Neural cell (in vitro differentiated cells): ENCODE data around the gene PLXDC2. TPM values are rescaled to one million over a fixed set of nuclear protein-coding genes. Genes with fewer than 3 reads are reported as not detected.
"Not testable (repeated sequence)": the region's sequence is repeated elsewhere in the genome, so short reads cannot be mapped to it uniquely, and the experiment has no call there.

ENCODE experiments used
- H2AFZ ChIP-seq: fragments of 200-600, 300-800 bp; sonication (generic), shearing (Covaris generic); 2 replicates; pipeline ENCODE4 v1.6.0; 2014; ENCODE audit warnings: low read depth, mild to moderate bottlenecking, antibody characterized with exemption, low read length, moderate library complexity
- H3F3A ChIP-seq: fragments of 200-600 bp; shearing (Covaris generic); 2 replicates; pipeline ENCODE4 v1.6.1; 2016; ENCODE audit warnings: mild to moderate bottlenecking, moderate library complexity, mixed read lengths, antibody characterized with exemption, low read length; ENCODE audit not compliant: insufficient read depth, poor library complexity, severe bottlenecking
- H3K27ac ChIP-seq: fragments of 200-600, 300-800 bp; sonication (generic), shearing (Covaris generic); 2 replicates; pipeline ENCODE4 v1.5.1; 2014; ENCODE audit warnings: mild to moderate bottlenecking, low read length, moderate library complexity
- H3K27me3 ChIP-seq: fragments of 300-800, 200-600 bp; sonication (generic), shearing (Covaris generic); 2 replicates; pipeline ENCODE4 v1.6.0; 2014; ENCODE audit warnings: mild to moderate bottlenecking, low read depth, low read length, moderate library complexity; ENCODE audit not compliant: insufficient read depth
- H3K36me3 ChIP-seq: fragments of 300-800, 200-600 bp; sonication (generic), shearing (Covaris generic); 2 replicates; pipeline ENCODE4 v1.5.1; 2014; ENCODE audit warnings: mild to moderate bottlenecking, antibody characterized with exemption, low read length, moderate library complexity; ENCODE audit not compliant: insufficient read depth
- H3K4me2 ChIP-seq: fragments of 300-800, 200-600 bp; sonication (generic), shearing (Covaris generic); 2 replicates; pipeline ENCODE4 v1.6.0; 2014; ENCODE audit warnings: mild to moderate bottlenecking, low read length
- H3K4me3 ChIP-seq: fragments of 300-800, 200-600 bp; sonication (generic), shearing (Covaris generic); 2 replicates; pipeline ENCODE4 v1.5.1; 2014; ENCODE audit warnings: mild to moderate bottlenecking, low read length, moderate library complexity
- H3K79me2 ChIP-seq: fragments of 200-600 bp; shearing (Covaris generic); replicated peaks from 2 replicates; pipeline ENCODE4 v1.6.0; 2014; ENCODE audit warnings: mild to moderate bottlenecking, low read length, moderate library complexity; ENCODE audit not compliant: insufficient read depth
- H3K9ac ChIP-seq: fragments of 300-800, 200-600 bp; sonication (generic), shearing (Covaris generic); 2 replicates; pipeline ENCODE4 v1.6.1; 2016; ENCODE audit warnings: mild to moderate bottlenecking, low read length, mixed read lengths
- H3K9me2 ChIP-seq: fragments of 200-600 bp; shearing (Covaris generic); 2 replicates; pipeline ENCODE4 v1.6.1; 2016; ENCODE audit warnings: mild to moderate bottlenecking, low read length, mixed read lengths; ENCODE audit not compliant: insufficient read depth
- H3K9me3 ChIP-seq: fragments of 200-600, 300-800 bp; sonication (generic), shearing (Covaris generic); 2 replicates; pipeline ENCODE4 v1.6.1; 2016; ENCODE audit warnings: mild to moderate bottlenecking, mixed run types, low read length, moderate library complexity, mixed read lengths
- H4K20me1 ChIP-seq: fragments of 200-600 bp; shearing (Covaris generic); 2 replicates; pipeline ENCODE4 v1.6.1; 2016; ENCODE audit warnings: mild to moderate bottlenecking, mixed run types; ENCODE audit not compliant: insufficient read depth
- EP300 ChIP-seq: fragments of 450-650 bp; conservative IDR thresholded peaks from 2 replicates; pipeline ENCODE4 v1.6.1; 2014; ENCODE audit warnings: antibody characterized with exemption, mild to moderate bottlenecking, moderate library complexity; ENCODE audit not compliant: poor library complexity, severe bottlenecking
- EZH2 ChIP-seq: fragments of 200-600, 300-800 bp; shearing (Covaris generic), sonication (generic); IDR thresholded peaks from 2 replicates; pipeline ENCODE4 v1.6.1; 2014; ENCODE audit warnings: antibody characterized with exemption, low read length, borderline replicate concordance, mild to moderate bottlenecking; ENCODE audit not compliant: insufficient read depth, poor library complexity, severe bottlenecking
- MXI1 ChIP-seq: fragments of 450-650 bp; conservative IDR thresholded peaks from 2 replicates; pipeline ENCODE4 v1.6.1; 2014; ENCODE audit warnings: antibody characterized with exemption, mild to moderate bottlenecking; ENCODE audit not compliant: poor library complexity, severe bottlenecking
- POLR2AphosphoS5 ChIP-seq: IDR thresholded peaks from 2 replicates; pipeline ENCODE4 v1.6.1; 2012
- RAD21 ChIP-seq: fragments of 450-650 bp; conservative IDR thresholded peaks from 2 replicates; pipeline ENCODE4 v1.6.1; 2014; ENCODE audit warnings: antibody characterized with exemption, mild to moderate bottlenecking, moderate library complexity
- SMC3 ChIP-seq: fragments of 450-650 bp; conservative IDR thresholded peaks from 2 replicates; pipeline ENCODE4 v1.6.1; 2014; ENCODE audit warnings: antibody characterized with exemption, mild to moderate bottlenecking, moderate library complexity; ENCODE audit not compliant: poor library complexity
- TAF1 ChIP-seq: IDR thresholded peaks from 2 replicates; pipeline ENCODE4 v1.6.1; 2012; ENCODE audit warnings: low read depth
- polyA plus RNA-seq: library from polyadenylated mRNA; depleted of rRNA; stranded (reverse); fragments of >200 nt; gene quantifications from 2 replicates; pipeline ENCODE4 v1.2.3, GENCODE V29; 2014
- TF ChIP-seq, protein P1 (sequence below): IDR thresholded peaks from 2 replicates; pipeline ENCODE4 v1.6.1; 2012; ENCODE audit warnings: borderline replicate concordance
- TF ChIP-seq, protein P2 (sequence below): fragments of 450-650 bp; IDR thresholded peaks from 2 replicates; pipeline ENCODE4 v1.5.1; 2014; ENCODE audit warnings: antibody characterized with exemption, mild to moderate bottlenecking, moderate library complexity; ENCODE audit not compliant: poor library complexity, severe bottlenecking

Gene PLXDC2
- polyA plus RNA-seq, 1 donor from 2014 or later = 2.3 TPM

DNA sequence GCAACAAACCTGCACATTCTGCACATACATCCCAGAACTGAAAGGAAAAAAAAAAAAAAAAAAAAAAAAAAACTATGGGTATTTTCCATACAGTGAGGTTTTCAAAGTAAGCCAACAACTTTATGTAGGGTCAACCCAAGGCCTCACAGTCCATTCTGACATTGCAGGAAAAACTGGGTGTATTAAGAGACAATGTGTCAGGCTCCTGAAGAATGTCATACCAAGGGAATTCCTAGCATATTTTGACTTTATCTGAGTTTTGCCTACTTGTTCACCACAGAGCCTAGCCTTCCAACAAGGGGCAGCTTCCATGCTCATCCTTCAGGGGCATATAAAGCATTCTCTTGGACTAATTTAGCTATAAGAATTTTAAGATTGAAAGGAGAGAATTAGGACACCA lies 368.9 kb downstream of the PLXDC2 start:
- H3K4me2 ChIP-seq = no peak overlapping the region
- no peaks in the 10 kb centered on the region for H4K20me1 ChIP-seq
- H3K9ac ChIP-seq = no peak overlapping the region
- H3F3A ChIP-seq = no peaks in the 10 kb centered on the region
- no peak overlapping the region for H3K27ac ChIP-seq
- H2AFZ ChIP-seq = no peak overlapping the region
- H3K79me2 ChIP-seq = no peaks in the 10 kb centered on the region
- H3K9me2 ChIP-seq = no peaks in the 10 kb centered on the region
- TF ChIP-seq RAD21 = no peak
- no peak for TF ChIP-seq POLR2AphosphoS5
- no peak for TF ChIP-seq EZH2
- TF ChIP-seq, protein P1, sequence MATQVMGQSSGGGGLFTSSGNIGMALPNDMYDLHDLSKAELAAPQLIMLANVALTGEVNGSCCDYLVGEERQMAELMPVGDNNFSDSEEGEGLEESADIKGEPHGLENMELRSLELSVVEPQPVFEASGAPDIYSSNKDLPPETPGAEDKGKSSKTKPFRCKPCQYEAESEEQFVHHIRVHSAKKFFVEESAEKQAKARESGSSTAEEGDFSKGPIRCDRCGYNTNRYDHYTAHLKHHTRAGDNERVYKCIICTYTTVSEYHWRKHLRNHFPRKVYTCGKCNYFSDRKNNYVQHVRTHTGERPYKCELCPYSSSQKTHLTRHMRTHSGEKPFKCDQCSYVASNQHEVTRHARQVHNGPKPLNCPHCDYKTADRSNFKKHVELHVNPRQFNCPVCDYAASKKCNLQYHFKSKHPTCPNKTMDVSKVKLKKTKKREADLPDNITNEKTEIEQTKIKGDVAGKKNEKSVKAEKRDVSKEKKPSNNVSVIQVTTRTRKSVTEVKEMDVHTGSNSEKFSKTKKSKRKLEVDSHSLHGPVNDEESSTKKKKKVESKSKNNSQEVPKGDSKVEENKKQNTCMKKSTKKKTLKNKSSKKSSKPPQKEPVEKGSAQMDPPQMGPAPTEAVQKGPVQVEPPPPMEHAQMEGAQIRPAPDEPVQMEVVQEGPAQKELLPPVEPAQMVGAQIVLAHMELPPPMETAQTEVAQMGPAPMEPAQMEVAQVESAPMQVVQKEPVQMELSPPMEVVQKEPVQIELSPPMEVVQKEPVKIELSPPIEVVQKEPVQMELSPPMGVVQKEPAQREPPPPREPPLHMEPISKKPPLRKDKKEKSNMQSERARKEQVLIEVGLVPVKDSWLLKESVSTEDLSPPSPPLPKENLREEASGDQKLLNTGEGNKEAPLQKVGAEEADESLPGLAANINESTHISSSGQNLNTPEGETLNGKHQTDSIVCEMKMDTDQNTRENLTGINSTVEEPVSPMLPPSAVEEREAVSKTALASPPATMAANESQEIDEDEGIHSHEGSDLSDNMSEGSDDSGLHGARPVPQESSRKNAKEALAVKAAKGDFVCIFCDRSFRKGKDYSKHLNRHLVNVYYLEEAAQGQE = no peak
- TF ChIP-seq TAF1 = no peak
- TF ChIP-seq EP300 = no peak
- TF ChIP-seq, protein P2, sequence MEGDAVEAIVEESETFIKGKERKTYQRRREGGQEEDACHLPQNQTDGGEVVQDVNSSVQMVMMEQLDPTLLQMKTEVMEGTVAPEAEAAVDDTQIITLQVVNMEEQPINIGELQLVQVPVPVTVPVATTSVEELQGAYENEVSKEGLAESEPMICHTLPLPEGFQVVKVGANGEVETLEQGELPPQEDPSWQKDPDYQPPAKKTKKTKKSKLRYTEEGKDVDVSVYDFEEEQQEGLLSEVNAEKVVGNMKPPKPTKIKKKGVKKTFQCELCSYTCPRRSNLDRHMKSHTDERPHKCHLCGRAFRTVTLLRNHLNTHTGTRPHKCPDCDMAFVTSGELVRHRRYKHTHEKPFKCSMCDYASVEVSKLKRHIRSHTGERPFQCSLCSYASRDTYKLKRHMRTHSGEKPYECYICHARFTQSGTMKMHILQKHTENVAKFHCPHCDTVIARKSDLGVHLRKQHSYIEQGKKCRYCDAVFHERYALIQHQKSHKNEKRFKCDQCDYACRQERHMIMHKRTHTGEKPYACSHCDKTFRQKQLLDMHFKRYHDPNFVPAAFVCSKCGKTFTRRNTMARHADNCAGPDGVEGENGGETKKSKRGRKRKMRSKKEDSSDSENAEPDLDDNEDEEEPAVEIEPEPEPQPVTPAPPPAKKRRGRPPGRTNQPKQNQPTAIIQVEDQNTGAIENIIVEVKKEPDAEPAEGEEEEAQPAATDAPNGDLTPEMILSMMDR = no peak
- TF ChIP-seq SMC3 = no peak
- H3K4me3 ChIP-seq = no peak overlapping the region
- no peaks in the 10 kb centered on the region for H3K9me3 ChIP-seq
- no peaks in the 10 kb centered on the region for H3K36me3 ChIP-seq
- H3K27me3 ChIP-seq = no peaks in the 10 kb centered on the region

DNA sequence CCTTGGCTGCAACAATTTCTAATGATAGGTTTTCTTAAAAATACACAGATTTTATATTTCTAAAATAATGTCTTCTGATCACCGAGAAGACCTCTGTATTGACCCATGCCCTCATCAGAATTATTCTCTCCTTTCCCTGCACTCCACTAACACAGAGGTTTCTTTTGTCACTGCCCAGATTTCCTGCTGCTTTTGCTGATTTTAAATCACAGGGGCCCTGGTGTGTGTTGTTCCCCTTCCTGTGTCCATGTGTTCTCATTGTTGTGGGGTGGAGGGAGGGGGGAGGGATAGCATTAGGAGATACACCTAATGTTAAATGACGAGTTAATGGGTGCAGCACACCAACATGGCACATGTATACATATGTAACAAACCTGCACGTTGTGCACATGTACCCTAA lies 375.2 kb downstream of the PLXDC2 start:
- H3K79me2 ChIP-seq, H3K27me3 ChIP-seq, H3K9me2 ChIP-seq: not testable (repeated sequence)

DNA sequence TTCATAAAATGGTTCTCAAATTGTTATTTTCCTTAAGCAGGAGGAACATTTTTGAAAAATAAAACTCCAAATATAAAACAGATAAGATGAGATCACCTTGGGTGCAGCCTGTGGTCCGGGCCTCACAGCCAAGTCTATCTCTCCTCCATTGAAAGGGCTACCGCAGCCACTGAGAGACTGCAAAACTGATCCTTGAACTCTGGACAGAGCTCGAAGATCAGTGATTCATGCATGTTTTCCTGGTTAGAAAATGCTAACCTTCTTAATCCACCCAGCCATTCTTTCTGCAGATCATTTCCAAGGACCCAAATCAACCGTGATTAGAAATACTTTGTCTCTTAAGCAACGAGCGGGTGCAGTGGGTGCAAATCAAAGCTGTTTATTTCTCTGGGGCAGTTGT lies 378.8 kb downstream of the PLXDC2 start:
- no peak overlapping the region for H3K4me2 ChIP-seq
- no peaks in the 10 kb centered on the region for H4K20me1 ChIP-seq
- no peaks in the 10 kb centered on the region for H3K9me3 ChIP-seq
- no peak overlapping the region for H2AFZ ChIP-seq
- H3K36me3 ChIP-seq = no peaks in the 10 kb centered on the region
- H3F3A ChIP-seq = no peaks in the 10 kb centered on the region
- H3K79me2 ChIP-seq = no peaks in the 10 kb centered on the region
- TF ChIP-seq TAF1 (no peak), RAD21 (no peak), EP300 (no peak), EZH2 (no peak), MXI1 (no peak), POLR2AphosphoS5 (no peak), SMC3 (no peak)
- TF ChIP-seq, protein P1 = no peak
- TF ChIP-seq, protein P2 = no peak
- H3K9me2 ChIP-seq = no peaks in the 10 kb centered on the region
- no peaks in the 10 kb centered on the region for H3K27me3 ChIP-seq
- H3K9ac ChIP-seq = no peak overlapping the region
- no peak overlapping the region for H3K27ac ChIP-seq
- H3K4me3 ChIP-seq = no peak overlapping the region

More for the DNA sequence above, 375.2 kb downstream of the PLXDC2 start:
- not testable (repeated sequence) for H3K36me3 ChIP-seq, H3K9ac ChIP-seq, H3K4me3 ChIP-seq, H3F3A ChIP-seq, H3K9me3 ChIP-seq, H3K27ac ChIP-seq, H4K20me1 ChIP-seq, H3K4me2 ChIP-seq, H2AFZ ChIP-seq
